IPS-15b (cell line): ENCODE measurements around the gene RBP3.

Source experiments
- H3K27me3 ChIP-seq: one replicate; pipeline ENCODE4 v1.6.1; 2013; ENCODE audit warnings: low read length; ENCODE audit not compliant: control insufficient read depth, insufficient read depth
- H3K36me3 ChIP-seq: one replicate; pipeline ENCODE4 v1.6.1; 2013; ENCODE audit warnings: low read length; ENCODE audit not compliant: control insufficient read depth, insufficient read depth
- H3K4me1 ChIP-seq: one replicate; pipeline ENCODE4 v1.6.1; 2013; ENCODE audit warnings: mild to moderate bottlenecking, low read length; ENCODE audit not compliant: control insufficient read depth, insufficient read depth
- H3K4me3 ChIP-seq: one replicate; pipeline ENCODE4 v1.5.1; 2013; ENCODE audit warnings: low read depth, low read length
- H3K9ac ChIP-seq: one replicate; pipeline ENCODE4 v1.6.1; 2013; ENCODE audit warnings: low read depth, mild to moderate bottlenecking, low read length
- H3K9me3 ChIP-seq: one replicate; pipeline ENCODE4 v1.6.1; 2013; ENCODE audit warnings: mild to moderate bottlenecking, low read length; ENCODE audit not compliant: control insufficient read depth, insufficient read depth

RBP3 gene

DNA sequence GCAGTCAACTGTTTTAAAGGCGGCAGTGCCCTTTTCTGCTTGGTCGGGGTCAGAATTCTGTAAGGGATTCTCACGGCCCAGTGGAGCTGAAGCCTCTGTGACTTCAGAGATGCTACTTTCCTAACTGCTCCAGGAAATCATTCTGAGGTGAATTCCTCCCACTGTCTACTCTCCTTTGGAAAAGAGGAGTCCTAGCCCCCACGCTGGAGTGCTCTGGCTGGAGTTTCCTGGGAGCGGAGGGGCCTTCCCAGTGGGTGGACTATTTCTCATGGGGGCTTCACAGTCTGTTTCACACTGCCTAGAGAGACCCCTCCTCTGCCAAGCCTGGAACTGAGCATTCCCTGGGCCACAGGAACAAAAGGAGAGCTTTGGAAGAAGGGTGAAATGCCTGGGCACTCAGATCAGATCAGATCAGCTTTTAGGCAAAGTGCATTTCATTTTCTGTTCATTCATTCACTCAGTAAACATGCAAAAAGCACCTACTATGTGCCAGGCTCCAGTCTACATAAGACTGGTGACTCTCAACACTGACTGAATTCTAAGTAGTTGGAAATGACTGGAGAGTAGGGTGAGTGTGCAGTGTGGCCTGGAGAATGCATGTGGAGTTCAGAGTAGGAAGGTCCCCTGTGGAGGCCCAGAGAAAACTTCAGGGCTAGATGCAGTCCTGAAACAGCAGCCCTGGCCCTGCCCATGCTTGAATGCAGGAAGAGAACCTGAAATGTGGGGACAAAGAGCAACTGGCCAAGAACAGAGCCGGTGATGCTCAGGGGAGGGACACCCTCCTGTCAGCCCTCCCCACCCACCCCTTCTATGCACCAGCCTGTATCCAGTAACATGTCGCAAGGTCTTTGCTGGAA is 23.7 kb downstream of the RBP3 start:
- H3K27me3 ChIP-seq: no peaks in the 10 kb centered on the region
- no peaks in the 10 kb centered on the region for H3K9me3 ChIP-seq
- peaks cover 3% of the 10 kb centered on the region for H3K4me1 ChIP-seq
- peaks cover 7% of the 10 kb centered on the region for H3K36me3 ChIP-seq
- H3K9ac ChIP-seq: no peak overlapping the region
- H3K4me3 ChIP-seq: no peak overlapping the region

DNA sequence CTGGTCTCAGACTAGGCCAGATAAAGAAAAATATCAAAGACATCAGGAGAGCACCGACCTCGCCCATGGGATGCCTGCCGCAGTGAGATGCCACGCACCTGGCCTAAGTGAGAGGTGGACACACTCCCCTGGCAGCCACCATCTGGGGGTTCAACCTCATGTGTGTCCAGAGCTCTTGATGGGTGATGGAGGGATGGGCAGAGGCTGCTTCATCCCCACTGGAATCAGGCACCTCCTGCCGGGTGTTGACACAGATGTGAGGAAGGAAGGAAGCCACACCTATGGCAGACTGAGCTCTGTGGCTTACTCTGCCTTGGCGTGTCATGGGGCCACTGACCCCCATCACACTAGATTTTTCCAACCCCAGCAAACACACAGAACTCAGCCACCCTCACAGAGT is 24.6 kb downstream of the RBP3 start:
- Histone ChIP-seq H3K9me3 (no peaks in the 10 kb centered on the region), H3K36me3 (peaks cover 3% of the 10 kb centered on the region), H3K9ac (no peak overlapping the region), H3K4me3 (no peak overlapping the region), H3K4me1 (peaks cover 3% of the 10 kb centered on the region), H3K27me3 (no peaks in the 10 kb centered on the region)

DNA sequence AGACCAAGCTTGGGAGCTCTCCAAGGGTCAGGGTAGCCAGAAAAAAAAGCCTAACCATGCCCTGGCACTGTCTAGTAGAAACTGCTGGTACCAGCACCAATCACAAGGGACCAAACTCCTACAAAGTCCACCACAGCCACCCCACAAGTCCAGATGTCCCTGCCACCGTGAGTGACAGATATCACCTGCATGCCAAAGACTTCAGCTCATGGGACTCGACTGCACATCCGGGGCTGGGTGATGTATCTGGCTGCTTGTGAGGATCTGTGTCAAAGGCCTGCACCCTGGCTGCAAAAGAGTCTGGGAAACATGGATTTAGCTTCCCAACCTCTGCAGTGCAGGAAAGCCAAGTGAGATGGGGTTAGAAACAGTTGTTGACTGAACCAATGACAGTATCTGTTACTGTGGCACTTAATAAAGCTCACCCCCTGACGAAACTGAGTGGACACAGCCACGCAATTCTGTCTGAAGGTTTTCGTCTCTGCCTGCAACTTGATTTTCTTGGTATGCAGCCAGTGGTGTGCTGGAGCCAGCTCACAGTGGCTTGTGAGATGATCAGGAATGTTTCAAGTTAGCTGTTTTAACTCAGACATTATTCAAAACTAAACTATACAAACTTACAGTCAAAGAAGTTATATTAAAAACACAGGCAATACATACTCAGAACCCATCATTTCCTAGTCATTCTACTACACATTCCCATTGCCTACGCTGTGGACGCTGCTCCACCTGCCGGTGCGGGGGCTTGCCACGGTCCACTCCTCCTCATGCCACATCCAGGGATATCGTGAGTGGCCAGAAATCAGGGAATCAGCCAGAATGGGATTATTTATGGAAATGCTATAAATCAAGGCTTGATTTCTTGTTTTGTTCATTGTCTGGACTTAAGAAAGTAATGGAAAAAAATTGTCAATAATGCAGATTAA is 26.7 kb downstream of the RBP3 start:
- H3K9ac ChIP-seq: no peak overlapping the region
- H3K4me1 ChIP-seq: peaks cover 3% of the 10 kb centered on the region
- H3K9me3 ChIP-seq: no peaks in the 10 kb centered on the region
- no peaks in the 10 kb centered on the region for H3K27me3 ChIP-seq
- peaks cover 3% of the 10 kb centered on the region for H3K36me3 ChIP-seq
- no peak overlapping the region for H3K4me3 ChIP-seq

DNA sequence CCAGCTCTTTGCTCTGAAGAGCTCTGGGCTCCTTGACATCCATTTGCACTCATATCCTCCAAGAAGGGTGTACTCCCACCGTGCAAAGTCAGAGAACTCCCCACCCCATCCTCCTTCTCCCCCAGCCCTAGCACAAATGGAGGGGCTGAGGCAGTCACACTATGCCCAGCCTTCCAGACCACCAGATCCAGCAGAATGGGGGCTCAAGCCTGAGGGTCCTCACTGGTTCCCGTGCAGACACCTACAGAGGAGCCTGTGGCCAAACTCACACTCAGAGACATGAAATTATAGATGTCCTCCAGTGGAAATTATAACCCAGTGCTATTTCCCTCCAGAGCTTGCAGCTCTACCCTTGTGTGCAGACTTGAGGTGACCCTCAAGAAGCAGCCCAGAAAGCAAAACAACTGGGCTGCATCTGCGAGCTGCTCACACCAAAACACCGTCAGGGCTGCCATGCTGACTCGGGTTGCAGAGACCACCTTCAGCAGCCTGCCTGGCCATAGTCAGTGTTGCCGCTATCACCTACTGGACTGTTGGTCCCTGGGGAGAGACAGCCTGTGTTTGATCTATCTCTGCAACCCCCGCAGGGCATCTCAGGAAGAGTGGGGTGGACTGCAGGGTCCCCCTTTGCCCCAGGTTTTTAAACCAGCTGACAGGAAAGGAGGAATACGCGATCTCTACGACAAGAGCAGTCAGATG is 28.5 kb downstream of the RBP3 start:
- H3K4me3 ChIP-seq: no peak overlapping the region
- peaks cover 3% of the 10 kb centered on the region for H3K36me3 ChIP-seq
- H3K9ac ChIP-seq: no peak overlapping the region
- H3K27me3 ChIP-seq: no peaks in the 10 kb centered on the region
- peaks cover 3% of the 10 kb centered on the region for H3K4me1 ChIP-seq
- H3K9me3 ChIP-seq: no peaks in the 10 kb centered on the region

DNA sequence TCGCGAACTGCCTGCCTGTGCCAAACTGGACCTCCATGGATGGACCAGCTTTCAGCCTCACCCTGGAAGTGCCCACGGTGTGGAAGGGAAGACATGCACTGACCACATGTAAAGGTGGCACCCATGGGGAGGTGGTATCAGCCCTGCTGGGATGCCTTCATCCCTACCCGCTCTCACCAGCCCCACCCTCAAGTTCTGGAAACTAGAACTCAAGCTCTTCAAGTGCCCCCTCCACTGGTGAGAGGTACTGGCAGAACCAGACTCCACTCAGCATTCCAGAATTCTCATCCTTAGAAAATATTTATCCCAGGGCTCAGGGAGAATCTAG is 30.0 kb downstream of the RBP3 start:
- H3K4me3 ChIP-seq: no peak overlapping the region
- no peak overlapping the region for H3K9ac ChIP-seq
- H3K4me1 ChIP-seq: peaks cover 9% of the 10 kb centered on the region
- no peaks in the 10 kb centered on the region for H3K9me3 ChIP-seq
- no peaks in the 10 kb centered on the region for H3K27me3 ChIP-seq
- H3K36me3 ChIP-seq: no peaks in the 10 kb centered on the region

DNA sequence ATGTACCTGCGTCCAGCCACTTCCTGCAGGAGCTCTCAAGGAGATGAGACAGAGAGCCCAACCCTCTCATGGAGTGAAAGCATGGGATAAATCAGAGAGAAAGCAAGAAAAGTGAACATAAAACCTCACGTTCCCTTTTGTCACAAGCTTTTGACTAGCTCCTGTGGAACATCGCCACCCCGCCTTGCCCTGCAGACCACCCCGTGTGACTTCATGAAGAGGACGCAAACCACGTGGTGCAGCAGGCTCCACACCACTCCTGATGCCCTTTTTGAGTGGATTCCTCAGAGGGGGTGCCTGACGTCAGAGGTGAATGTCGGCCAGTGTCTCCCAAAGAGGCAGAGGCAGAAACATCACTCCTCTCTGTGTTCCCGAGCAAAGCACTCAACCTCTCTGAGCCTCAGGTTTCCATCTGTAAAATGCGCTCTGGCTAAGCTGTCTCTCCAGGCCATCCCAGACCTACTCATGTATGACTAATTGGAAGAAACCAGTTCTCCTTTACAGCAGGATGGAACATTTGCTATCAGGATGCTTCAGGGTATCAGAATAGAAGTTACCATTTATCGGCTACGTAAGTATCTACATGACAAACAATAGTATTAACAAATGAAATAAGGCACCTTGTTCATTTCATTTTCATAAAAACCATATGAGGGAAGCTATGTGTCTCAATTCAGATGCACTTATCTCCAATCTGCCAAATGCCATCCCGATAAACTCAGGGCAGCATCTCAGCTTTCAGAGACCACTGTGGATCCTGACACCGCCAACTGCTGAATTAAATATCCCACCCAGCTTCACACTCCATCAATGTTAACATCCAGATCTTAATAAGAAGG is 30.7 kb downstream of the RBP3 start:
- Histone ChIP-seq H3K9me3 (no peaks in the 10 kb centered on the region), H3K4me3 (no peak overlapping the region), H3K4me1 (peaks cover 12% of the 10 kb centered on the region), H3K27me3 (no peaks in the 10 kb centered on the region), H3K36me3 (no peaks in the 10 kb centered on the region), H3K9ac (no peak overlapping the region)

DNA sequence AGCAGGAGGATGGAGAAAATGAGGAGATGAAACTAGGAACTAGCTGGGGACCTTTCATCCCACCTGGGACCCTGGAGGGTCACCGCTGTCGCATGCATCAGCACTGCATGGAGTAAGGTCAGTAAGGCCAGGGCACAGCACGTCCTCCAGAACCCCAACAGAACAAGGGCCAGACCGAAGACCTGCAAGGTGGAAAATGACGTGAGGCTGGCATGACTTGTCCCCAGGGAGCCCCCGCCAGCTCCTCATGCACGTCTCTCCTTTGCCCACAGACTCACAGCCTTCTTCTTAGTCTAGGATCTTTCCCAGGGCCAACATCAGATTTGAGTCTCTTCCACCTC is 31.3 kb downstream of the RBP3 start:
- no peaks in the 10 kb centered on the region for H3K36me3 ChIP-seq
- peaks cover 12% of the 10 kb centered on the region for H3K4me1 ChIP-seq
- H3K27me3 ChIP-seq: no peaks in the 10 kb centered on the region
- no peak overlapping the region for H3K9ac ChIP-seq
- no peaks in the 10 kb centered on the region for H3K9me3 ChIP-seq
- no peak overlapping the region for H3K4me3 ChIP-seq

DNA sequence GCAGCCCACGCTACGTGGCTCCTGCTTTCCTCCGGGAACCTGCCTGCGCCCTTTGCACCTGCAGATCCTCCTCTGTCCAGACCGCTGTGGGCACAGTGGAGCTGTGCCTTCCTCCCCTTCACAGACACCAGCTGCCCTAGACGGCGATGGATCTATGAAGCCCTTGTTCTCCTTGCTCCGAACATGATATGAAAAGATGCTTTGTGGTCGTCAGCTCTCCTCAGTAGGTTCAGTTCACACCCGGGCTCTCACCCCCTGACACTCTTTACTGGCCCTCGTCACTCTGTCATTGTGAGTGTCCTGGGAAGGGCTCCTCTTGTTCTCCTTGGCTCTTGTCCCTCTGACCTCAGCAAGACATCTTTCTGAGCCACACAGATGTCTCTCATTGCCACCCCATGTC is 31.7 kb downstream of the RBP3 start:
- H3K9me3 ChIP-seq: no peaks in the 10 kb centered on the region
- no peaks in the 10 kb centered on the region for H3K27me3 ChIP-seq
- H3K9ac ChIP-seq: no peak overlapping the region
- peaks cover 12% of the 10 kb centered on the region for H3K4me1 ChIP-seq
- H3K36me3 ChIP-seq: no peaks in the 10 kb centered on the region
- H3K4me3 ChIP-seq: no peak overlapping the region

DNA sequence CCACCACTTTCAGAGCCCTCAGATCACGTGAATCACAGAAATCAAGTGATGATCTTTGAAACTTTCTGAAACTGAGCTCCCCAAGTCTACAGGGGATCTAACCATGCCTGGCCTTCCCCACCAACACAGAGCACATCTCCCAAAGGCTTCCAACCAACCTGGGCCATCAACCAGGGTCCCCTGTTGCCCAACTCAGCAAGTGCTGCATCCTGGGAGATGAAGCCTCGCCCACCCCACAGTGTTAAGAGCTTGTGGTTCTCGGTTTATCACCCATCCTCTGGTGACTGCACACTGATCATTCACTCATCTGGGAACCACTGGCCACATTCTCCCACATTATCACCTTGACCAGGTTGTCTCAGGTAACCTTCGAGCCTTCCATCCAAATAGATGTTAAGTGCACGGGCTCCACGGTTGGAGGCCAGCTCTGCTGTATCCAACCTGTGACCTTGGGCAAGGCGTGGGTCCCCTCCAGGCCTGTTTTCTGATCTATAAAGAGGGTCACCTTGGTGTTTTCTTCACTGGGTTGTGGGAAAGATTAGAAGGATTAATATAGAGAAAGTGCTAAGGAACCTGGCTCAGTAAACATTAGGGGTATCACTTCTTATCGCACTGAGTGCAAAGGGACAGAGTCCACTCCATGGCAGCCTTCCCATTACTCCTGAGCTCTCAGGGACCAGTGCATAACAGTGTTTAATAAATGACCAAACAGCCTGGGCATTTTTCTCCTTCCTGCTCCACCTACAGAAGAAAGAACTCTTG is 32.4 kb downstream of the RBP3 start:
- peaks cover 6% of the 10 kb centered on the region for H3K27me3 ChIP-seq
- no peaks in the 10 kb centered on the region for H3K9me3 ChIP-seq

DNA sequence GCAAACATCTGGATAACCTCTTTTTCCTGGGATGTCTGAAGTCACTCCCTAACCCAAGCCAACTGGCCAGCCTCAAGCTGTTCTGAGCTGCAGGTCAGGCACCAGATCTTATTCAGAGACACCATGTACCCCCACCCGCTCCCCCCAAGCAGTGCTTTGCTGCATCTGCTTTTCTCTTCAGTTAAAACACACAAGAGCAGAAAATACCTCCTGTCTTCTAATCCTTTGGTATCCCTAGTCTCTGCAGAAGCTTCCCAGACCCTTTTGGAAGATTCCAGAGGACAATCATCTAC is 32.9 kb downstream of the RBP3 start:
- Histone ChIP-seq H3K4me3 (no peak overlapping the region), H3K9me3 (no peaks in the 10 kb centered on the region), H3K27me3 (peaks cover 8% of the 10 kb centered on the region), H3K36me3 (no peaks in the 10 kb centered on the region), H3K4me1 (peaks cover 12% of the 10 kb centered on the region), H3K9ac (no peak overlapping the region)

More for the DNA sequence above, 32.4 kb downstream of the RBP3 start:
- Histone ChIP-seq H3K36me3 (no peaks in the 10 kb centered on the region), H3K4me3 (no peak overlapping the region), H3K9ac (no peak overlapping the region), H3K4me1 (peaks cover 12% of the 10 kb centered on the region)
